Posterior vena cava (tissue), 2 donors: ENCODE results near the gene GUSB. TPM values are rescaled to one million over a fixed set of nuclear protein-coding genes. Genes with fewer than 3 reads are reported as not detected.
"Not testable (repeated sequence)": the region's sequence is repeated elsewhere in the genome, so short reads cannot be mapped to it uniquely, and the experiment has no call there.

Experiments used
- DNase-seq: peaks from one replicate; pipeline ENCODE4 v3.0.0-alpha.2; 2020; ENCODE audit warnings: low spot score
- intact Hi-C, 2 donors: fragments of 100-400 bp; cut with DNase I; formaldehyde crosslinking; loops; one replicate each; pipeline versions ENCODE4 v1.14.1 to v1.14.2; 2022 to 2023
- total RNA-seq, 2 donors: library from RNA; stranded (reverse); fragmentation: NEBNext Ultra II Directional; extraction: Animal tissue kit (Norgen Biotek cat#: 25700); gene quantifications; one replicate each; pipeline ENCODE4 v1.2.1, GENCODE V29; 2021
- donor health status: DM: yes; HTN: yes; CAD: no.
- donor health status: DM: yes; HTN: yes; CAD: no.

The GUSB gene
- total RNA-seq, 2 donors from 2014 or later, result 22.5 to 38.4 TPM

GRCh38 chr7:65951837-65952578 is 30.0 kb downstream of the GUSB start:
- intact Hi-C loops, result no loop called here
- DNase-seq, result no peak

DNA sequence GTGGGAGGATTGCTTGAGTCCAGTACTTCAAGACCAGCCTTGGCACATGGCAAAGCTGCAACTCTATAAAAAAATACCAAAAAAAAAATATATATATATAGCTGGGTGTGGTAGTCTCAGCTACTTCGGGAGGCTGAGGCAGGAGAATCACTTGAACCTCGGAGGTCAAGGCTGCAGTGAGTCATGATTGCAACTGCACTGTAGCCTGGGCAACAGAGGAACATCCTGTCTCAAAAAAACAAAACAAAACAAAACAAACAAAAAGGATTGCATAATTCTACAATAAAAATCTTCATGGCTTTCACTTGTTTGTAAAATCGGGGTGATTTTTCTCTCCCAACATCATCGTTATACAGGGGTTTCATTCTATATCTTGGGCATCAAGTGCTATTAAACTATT is 35.1 kb downstream of the GUSB start:
- no peak for DNase-seq
- intact Hi-C loops, result no loop called here

- intact Hi-C loops, DNase-seq: not testable (repeated sequence)
Measured at GRCh38 chr7:65945787-65946186, 36.2 kb downstream of the GUSB start.

GRCh38 chr7:65938336-65938895 is 43.6 kb downstream of the GUSB start:
- DNase-seq, result no peak
- intact Hi-C loops, result no loop called here

DNA sequence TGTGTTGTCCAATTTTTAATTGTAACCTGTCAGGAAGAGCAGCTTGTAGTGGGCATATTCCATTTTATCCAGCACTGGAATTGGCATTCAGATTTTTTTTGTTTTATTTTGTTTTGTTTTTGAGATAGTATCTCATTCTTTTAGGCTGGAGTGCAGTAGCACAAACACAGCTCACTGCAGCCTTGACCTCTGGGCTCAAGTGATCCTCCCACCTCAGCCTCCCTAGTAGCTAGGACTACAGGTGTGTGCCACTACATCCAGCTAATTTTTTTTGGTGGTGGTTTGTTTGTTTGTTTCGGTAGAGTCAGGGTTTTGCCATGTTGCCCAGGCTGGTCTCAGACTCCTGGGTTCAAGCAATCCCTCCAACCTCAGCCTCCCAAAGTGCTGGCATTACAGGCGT is 44.7 kb downstream of the GUSB start:
- intact Hi-C loops, result no loop called here
- no peak for DNase-seq

DNA sequence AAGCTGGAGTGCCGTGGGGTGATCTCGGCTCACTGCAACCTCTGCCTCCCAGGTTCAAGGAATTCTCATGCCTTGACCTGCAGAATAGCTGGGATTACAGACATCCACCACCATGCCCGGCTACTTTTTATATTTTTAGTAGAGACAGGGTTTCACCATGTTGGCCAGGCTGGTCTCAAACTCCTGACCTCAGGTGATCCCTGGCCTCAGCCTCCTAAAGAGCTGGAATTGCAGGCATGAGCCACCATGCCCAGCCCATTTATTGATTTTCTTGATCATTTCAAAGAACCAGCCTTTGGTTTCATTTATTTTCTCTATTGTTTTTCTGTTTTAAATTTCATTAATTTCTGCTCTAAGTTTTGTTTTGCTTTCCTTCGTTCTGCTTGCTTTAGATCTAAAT is 50.3 kb downstream of the GUSB start:
- intact Hi-C loops, result no loop called here
- no peak for DNase-seq

- intact Hi-C loops, result no loop called here
- no peak for DNase-seq
Measured at GRCh38 chr7:65927489-65928448, 54.2 kb downstream of the GUSB start.

- no peak for DNase-seq
- intact Hi-C loops, result no loop called here
Measured at GRCh38 chr7:65926588-65926987, 55.4 kb downstream of the GUSB start.

- DNase-seq, result no peak
- intact Hi-C loops, result no loop called here
Measured at GRCh38 chr7:65925040-65925439, 57.0 kb downstream of the GUSB start.

DNA sequence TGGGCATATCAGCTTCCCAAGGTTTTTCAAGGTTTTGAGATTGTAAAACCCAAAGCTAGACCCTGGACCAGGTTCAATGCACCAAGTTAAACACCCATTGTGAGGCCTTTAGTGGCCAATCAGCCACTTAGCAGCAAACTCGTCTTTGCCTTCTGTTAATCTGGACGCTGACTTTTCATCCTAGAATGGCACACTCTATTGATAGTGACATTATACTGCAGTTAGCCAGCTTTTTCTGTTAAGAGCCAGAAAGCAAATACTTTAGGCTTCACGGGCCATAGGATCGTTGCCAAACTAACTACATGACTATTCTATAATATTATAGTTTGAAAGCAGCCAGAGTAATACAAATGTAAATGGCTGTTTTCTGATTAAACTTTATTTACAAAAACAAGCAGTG is 57.8 kb downstream of the GUSB start:
- DNase-seq, result no peak
- intact Hi-C loops, result no loop called here

GRCh38 chr7:65923316-65923715 is 58.7 kb downstream of the GUSB start:
- DNase-seq, result no peak
- intact Hi-C loops, result no loop called here

- DNase-seq, result no peak
- intact Hi-C loops, result no loop called here
Measured at GRCh38 chr7:65915921-65916657, 65.9 kb downstream of the GUSB start.

DNA sequence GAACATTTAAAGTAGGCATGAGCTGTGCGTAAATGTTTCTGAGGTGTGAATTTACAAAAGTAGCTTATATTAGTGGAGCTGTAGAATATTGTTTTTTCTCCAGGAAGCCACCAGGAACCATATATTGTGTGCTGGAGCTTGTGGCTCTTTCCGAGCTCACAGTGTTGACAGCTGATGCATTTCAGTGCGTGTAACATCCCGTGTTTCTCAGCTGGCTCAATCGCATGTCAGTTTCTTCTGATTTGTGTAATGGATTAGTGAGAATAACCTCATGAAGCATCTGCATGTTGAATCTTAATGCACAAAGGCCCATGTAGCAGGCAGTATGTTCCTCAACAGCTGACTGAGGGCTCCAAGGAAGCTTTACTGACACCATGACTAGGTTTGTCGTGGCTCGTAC is 69.8 kb downstream of the GUSB start:
- DNase-seq, result no peak
- intact Hi-C loops, result no loop called here

Other genes with a start within 250 kb of the GUSB start
- 10 to 100 TPM; 20.6 to 27.4 TPM for gene VKORC1L1, start 109.1 kb downstream of the GUSB start, total RNA-seq
- gene ASL, start 93.6 kb upstream of the GUSB start, total RNA-seq, result 10 to 100 TPM; 19.9 TPM
- 10 to 100 TPM; 28.1 to 28.3 TPM for gene CRCP, start 132.6 kb upstream of the GUSB start, total RNA-seq
- gene TPST1, start 223.1 kb upstream of the GUSB start, total RNA-seq, result 10 to 100 TPM; 21.4 to 32.5 TPM